Measurements from ENCODE around the gene VASP. TPM values are rescaled to one million over a fixed set of nuclear protein-coding genes. Genes with fewer than 3 reads are reported as not detected.

Gene VASP
- total RNA-seq, 1 donor from 2014 or later: 155 TPM

- Histone ChIP-seq H3K27me3 (no peaks in the 10 kb centered on the region), H3K4me1 (peaks cover 12% of the 10 kb centered on the region), H3K9me3 (no peaks in the 10 kb centered on the region), H3K4me3 (peak overlapping the region; percentile 60), H3K27ac (no peak overlapping the region), H3K36me3 (no peaks in the 10 kb centered on the region)
- intact Hi-C loops (cut with DNase I): loop anchor here (5.0 kb wide), 1 partner anchor 65 kb away; no protein-coding TSS in a partner anchor
- no peak for DNase-seq
- TF ChIP-seq CTCF (IDR thresholded peaks at IDR 0.05): no peak
- ATAC-seq: no peak
Measured at GRCh38 chr19:45492137-45492626, 15.1 kb upstream of the VASP start.

- TF ChIP-seq CTCF (IDR thresholded peaks at IDR 0.05): no peak
- intact Hi-C loops (cut with DNase I): loop anchor here (5.0 kb wide), 1 partner anchor 66 kb away; no protein-coding TSS in a partner anchor
- peak overlapping the region; percentile 60 for H3K4me3 ChIP-seq
- peak; percentile 72 for DNase-seq
- peaks cover 18% of the 10 kb centered on the region for H3K4me1 ChIP-seq
- H3K27ac ChIP-seq: peak overlapping the region; percentile 2
- H3K36me3 ChIP-seq: no peaks in the 10 kb centered on the region
- no peaks in the 10 kb centered on the region for H3K9me3 ChIP-seq
- peak; percentile 25 for ATAC-seq
- no peaks in the 10 kb centered on the region for H3K27me3 ChIP-seq
Measured at GRCh38 chr19:45492627-45493470, 14.4 kb upstream of the VASP start.

GRCh38 chr19:45494261-45494916 lies 12.9 kb upstream of the VASP start:
- no peak for DNase-seq
- Histone ChIP-seq H3K27me3 (peaks cover under 1% of the 10 kb centered on the region), H3K9me3 (no peaks in the 10 kb centered on the region), H3K4me3 (no peak overlapping the region), H3K36me3 (no peaks in the 10 kb centered on the region), H3K27ac (no peak overlapping the region), H3K4me1 (peaks cover 33% of the 10 kb centered on the region)
- ATAC-seq: no peak
- no peak for TF ChIP-seq CTCF (IDR thresholded peaks at IDR 0.05)
- intact Hi-C loops (cut with DNase I): loop anchor here (5.0 kb wide), 1 partner anchor 67 kb away; no protein-coding TSS in a partner anchor

- H3K4me1 ChIP-seq: peaks cover 34% of the 10 kb centered on the region
- H3K27ac ChIP-seq: no peak overlapping the region
- no peak for ATAC-seq
- H3K36me3 ChIP-seq: no peaks in the 10 kb centered on the region
- H3K27me3 ChIP-seq: peaks cover 5% of the 10 kb centered on the region
- DNase-seq: no peak
- no peak overlapping the region for H3K4me3 ChIP-seq
- TF ChIP-seq CTCF (IDR thresholded peaks at IDR 0.05): no peak
- H3K9me3 ChIP-seq: no peaks in the 10 kb centered on the region
- intact Hi-C loops (cut with DNase I): no loop called here
Measured at GRCh38 chr19:45495178-45495577, 12.1 kb upstream of the VASP start.

GRCh38 chr19:45496349-45496953 lies 10.8 kb upstream of the VASP start:
- Histone ChIP-seq H3K27ac (no peak overlapping the region), H3K27me3 (peaks cover 5% of the 10 kb centered on the region), H3K4me1 (peaks cover 34% of the 10 kb centered on the region), H3K36me3 (no peaks in the 10 kb centered on the region), H3K4me3 (peak overlapping the region; percentile 68), H3K9me3 (no peaks in the 10 kb centered on the region)
- intact Hi-C loops (cut with DNase I): no loop called here
- DNase-seq: peak; percentile 76
- peak; percentile 39 for ATAC-seq
- TF ChIP-seq CTCF (IDR thresholded peaks at IDR 0.05): no peak

Measured in upper lobe of right lung (tissue), 1 donor.